GM18507 (cell line): ENCODE measurements around the gene EXOC6B.
A peak's percentile ranks its signal among the peaks of the same experiment; 100 is the strongest.

Experiments used
- DNase-seq: peaks from one replicate; pipeline ENCODE4 v3.0.0; 2011; ENCODE audit warnings: low read depth; ENCODE audit not compliant: insufficient read length; ENCODE audit errors: extremely low spot score
- FAIRE-seq: peaks from 2 replicates; lab custom pipeline; 2011; peaks lifted over from hg19 to GRCh38; lab: Jason Lieb, UNC

Gene EXOC6B

DNA sequence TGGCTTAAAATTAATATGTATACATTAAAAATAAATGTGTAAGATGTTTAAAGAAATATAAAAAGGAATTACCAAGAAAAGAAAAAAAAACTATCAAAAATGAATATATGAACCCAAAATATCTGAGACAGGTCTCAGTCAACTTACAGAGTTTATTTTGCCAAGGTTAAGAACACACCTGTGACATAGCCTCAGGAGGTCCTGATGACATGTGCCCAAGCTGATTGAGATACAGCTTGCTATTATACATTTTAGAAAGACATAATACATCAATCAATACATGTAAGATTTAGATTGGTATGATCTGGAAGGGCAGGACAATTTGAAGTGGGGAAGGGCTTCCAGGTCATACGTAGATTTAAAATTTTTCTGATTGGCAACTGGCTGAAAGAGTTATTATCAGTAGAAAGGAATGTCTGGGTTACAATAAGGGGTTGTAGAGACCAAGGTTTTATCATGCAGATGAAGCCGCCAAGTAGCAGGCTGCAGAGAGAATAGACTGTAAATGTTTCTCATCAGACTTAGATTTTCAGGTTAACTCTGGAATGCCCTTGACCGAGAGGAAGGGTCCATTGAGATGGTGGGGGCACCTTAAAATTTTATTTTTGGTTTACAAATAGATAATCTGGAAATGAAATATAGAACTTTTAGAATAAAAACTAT lies 74.7 kb downstream of the EXOC6B start:
- no peak for FAIRE-seq
- no peak for DNase-seq

DNA sequence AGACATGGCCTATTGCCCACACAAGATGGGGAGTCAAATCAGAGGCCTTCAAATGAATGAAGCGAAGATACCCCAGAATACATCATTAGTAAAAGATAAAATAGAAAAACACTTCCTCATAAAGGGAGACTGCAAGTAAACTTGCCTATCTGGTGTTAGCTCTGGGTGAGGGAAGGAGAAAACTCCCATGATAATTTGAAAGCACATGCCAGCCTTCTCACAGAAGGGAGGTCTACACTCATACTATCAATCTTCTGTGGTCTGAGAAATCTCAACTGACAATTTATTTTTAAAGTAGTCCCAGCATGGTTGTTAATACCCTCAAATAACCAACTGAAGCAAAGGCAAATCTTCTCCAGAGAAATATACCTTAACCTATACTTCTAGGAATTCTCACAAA lies 75.4 kb downstream of the EXOC6B start:
- FAIRE-seq (no peak), DNase-seq (no peak)

GRCh38 chr2:72747344-72747743 lies 78.5 kb downstream of the EXOC6B start:
- FAIRE-seq: no peak

GRCh38 chr2:72745679-72746368 lies 80.0 kb downstream of the EXOC6B start:
- DNase-seq: no peak

More at GRCh38 chr2:72747344-72747743, 78.5 kb downstream of the EXOC6B start:
- no peak for DNase-seq

GRCh38 chr2:72744049-72744448 lies 81.8 kb downstream of the EXOC6B start:
- FAIRE-seq (no peak), DNase-seq (no peak)

More at GRCh38 chr2:72745679-72746368, 80.0 kb downstream of the EXOC6B start:
- FAIRE-seq: peak; percentile 5

DNA sequence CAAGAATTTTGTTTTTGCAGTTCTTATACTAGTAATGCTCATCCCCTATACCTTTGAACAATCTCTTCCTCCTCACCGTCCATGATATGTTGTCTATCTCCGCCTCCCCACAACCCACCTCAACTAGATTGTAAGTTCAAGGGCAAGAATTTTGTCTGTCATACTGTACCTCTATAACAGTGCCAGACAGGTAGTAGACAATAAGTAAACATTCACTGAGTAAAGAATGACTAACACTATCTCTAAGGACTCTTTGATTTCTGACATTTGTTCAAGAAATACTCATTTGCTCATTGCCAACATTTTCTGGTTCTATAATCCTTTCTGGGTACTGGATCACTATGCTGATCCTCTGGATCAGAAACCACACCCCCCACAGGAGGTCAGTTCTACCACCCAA lies 82.4 kb downstream of the EXOC6B start:
- FAIRE-seq (no peak), DNase-seq (no peak)

- no peak for DNase-seq
- FAIRE-seq: no peak
Observed at GRCh38 chr2:72738096-72738495, 87.7 kb downstream of the EXOC6B start.

DNA sequence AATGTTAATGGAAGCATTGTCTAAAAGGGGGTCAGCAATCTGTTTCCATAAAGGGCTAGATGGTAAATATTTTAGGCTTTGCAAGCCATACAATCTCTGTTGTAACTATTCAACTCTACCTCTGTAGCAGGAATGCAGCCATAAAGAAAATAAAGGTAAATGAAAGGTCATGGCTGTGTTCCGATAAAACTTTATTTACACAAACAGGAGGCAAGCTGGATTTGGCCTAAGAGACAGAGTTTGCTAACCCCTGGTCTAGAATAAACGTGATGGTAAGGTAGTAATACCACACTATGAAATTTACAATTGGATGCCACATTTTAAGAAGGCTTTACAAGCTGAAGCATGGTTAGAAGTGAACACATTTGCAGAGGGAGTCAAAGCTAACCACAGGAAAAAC lies 91.4 kb downstream of the EXOC6B start:
- FAIRE-seq: no peak
- DNase-seq: no peak

- DNase-seq (no peak), FAIRE-seq (no peak)
Observed at GRCh38 chr2:72731116-72731515, 94.7 kb downstream of the EXOC6B start.

DNA sequence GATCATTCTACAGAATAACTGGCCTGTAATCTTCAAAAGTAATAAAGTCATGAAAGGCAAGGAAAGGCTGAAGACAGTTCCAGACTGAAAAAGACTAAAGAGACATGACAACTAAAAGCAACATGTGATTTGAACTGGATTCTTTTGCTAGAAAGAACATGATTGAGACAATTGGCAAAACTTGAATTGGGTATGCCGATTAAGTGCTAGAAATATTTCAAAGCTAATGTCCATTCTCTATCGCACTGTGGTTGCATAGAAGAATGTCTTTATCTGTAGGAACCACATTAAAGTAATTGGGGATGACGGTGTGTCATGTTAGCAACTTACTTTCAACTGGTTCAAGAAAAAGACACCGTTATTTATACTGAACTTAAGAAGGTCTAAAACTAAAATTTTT lies 98.5 kb downstream of the EXOC6B start:
- no peak for DNase-seq
- no peak for FAIRE-seq

- DNase-seq (no peak), FAIRE-seq (no peak)
Observed at GRCh38 chr2:72723769-72724370, 102.0 kb downstream of the EXOC6B start.

GRCh38 chr2:72722492-72723070 lies 103.3 kb downstream of the EXOC6B start:
- DNase-seq (no peak), FAIRE-seq (no peak)

- DNase-seq: no peak
Observed at GRCh38 chr2:72719416-72719815, 106.4 kb downstream of the EXOC6B start.

DNA sequence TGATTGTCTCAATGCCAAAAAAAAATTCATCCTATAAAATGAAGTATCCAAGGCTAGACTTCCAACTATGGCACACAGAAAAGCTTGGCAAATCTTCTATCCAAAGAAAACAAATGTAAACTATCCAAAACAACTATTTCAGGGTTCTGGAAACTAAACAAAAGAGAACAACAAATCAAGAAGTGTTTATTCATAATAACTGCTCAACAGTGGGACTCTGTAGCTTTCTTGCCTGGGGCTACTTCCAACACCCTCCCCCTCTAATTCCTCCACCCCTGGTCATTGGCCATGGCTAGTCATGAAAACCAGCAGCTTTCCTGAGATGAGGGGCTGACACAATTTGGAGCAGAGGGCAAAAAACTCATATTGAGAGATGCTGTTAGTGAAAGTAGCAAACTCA lies 107.0 kb downstream of the EXOC6B start:
- FAIRE-seq (no peak), DNase-seq (no peak)

More at GRCh38 chr2:72719416-72719815, 106.4 kb downstream of the EXOC6B start:
- no peak for FAIRE-seq

GRCh38 chr2:72716601-72717000 lies 109.2 kb downstream of the EXOC6B start:
- FAIRE-seq: no peak
- no peak for DNase-seq

DNA sequence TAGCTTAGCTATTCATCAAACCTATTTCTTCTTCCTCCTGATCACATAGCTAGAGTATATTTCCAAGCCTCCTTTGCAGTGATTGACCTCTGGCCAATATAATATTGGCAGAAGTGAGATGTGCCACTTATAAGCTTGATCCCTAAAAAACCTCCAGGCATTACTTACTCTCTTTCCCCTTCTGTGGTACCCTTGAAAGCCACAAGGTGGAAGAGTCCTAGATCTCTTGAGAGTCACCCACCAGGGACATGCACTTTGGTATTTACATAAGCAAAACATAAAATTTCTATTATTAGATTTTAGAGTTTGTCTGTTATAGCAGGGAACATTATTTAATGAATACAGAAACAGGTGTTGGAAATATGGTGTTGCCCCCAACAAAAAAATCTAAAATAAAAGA lies 112.0 kb downstream of the EXOC6B start:
- no peak for FAIRE-seq
- no peak for DNase-seq

DNA sequence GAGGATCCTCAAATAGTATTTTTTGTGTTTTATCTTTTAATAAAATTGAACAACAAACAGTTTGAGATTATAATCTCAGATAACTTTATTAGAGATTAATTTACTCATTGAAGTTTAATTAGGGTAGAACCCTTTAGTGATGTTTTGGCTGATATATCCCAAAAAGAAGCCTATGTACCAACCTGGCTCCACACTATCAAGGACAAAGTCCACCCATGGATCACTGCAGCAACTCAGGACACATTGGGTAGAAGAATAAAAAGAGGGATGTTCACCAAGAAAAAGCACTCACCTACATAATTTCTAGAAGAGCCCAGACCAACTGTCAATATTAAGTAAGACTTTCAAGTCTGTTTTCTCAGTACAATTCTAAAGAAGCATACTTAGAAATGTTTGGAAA lies 112.9 kb downstream of the EXOC6B start:
- no peak for DNase-seq
- no peak for FAIRE-seq

- DNase-seq (no peak), FAIRE-seq (no peak)
Observed at GRCh38 chr2:72712304-72712703, 113.5 kb downstream of the EXOC6B start.

DNA sequence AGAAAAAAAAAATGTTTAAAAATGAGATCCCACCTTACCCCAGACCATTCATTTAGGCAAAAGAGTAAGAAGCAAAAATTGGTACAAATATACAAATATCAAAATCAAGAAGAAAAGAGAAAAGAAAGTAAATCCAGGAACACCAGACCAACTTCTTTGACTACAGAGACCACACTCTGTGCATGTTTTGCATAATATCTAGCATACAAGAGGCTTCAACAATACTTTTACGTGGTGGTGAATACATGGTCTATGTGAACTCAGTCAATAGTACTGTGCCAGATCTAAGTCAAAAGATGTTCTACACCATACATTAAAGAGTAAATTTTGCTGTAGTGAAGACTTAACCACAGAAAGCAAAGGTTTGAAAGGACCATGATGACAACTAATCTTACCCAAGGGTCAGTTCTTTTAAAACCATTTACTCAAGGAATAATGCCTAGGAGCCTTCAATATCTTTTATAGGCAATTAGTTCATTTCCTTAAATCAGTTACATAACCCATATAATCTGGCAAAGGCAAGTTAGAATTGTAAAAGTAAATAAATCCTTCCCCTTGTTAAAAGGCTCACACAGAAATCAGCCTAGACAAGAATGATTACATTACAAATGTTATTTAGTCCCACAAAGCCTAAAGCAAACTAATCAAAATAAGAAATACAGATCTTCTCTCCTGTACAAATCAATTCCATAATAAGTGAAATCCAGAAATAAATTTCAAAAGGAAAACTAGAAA lies 115.2 kb downstream of the EXOC6B start:
- no peak for DNase-seq
- no peak for FAIRE-seq

DNA sequence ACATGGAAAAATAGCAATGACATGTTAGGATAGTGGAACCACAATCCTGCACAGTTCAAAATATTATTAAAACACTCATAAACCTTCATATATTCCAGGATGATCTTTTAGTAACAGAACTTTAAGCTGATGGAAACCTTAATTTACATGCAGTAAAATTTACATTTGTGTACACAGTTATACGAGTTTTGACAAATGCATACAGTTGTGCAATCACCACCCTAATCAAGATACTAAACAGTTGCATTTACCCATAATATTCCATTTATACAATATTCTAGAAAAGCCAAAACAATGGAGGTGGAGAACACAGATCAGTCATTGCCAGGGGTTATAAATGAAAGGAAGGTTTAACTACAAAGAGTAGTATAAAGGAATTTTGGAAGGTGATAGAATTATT lies 117.6 kb downstream of the EXOC6B start:
- DNase-seq: no peak
- no peak for FAIRE-seq
